B cell (primary cell): ENCODE results near the gene TMEM94.
A peak's percentile ranks its signal among the peaks of the same experiment; 100 is the strongest.

Source experiments
- CTCF ChIP-seq: fragments of 200-600 bp; IDR thresholded peaks from one replicate; pipeline ENCODE4 v1.8.0; 2022; ENCODE audit warnings: antibody characterized with exemption, mild to moderate bottlenecking
- EZH2 ChIP-seq: IDR thresholded peaks from 2 replicates; pipeline ENCODE4 v1.6.1; 2012; ENCODE audit warnings: borderline replicate concordance, low read depth, mild to moderate bottlenecking, moderate library complexity, low read length; ENCODE audit not compliant: insufficient read depth, poor library complexity, severe bottlenecking

- TF ChIP-seq CTCF (peak; percentile 94), EZH2 (no peak)
These were observed 59.2 kb downstream of the TMEM94 start, which contains the start of gene CASKIN2 for GRCh38 chr17:75515496-75516254.
